Measurements from ENCODE around the gene MAEL. TPM values are rescaled to one million over a fixed set of nuclear protein-coding genes. Genes with fewer than 3 reads are reported as not detected.
A peak's percentile ranks its signal among the peaks of the same experiment; 100 is the strongest.

The MAEL gene
- total and polyA plus RNA-seq, 2 donors from 2014 or later = 0.54 to 2.2 TPM

- FAIRE-seq (peak; percentile 44), DNase-seq (no peak)
- Histone ChIP-seq H3K9ac (ENCODE audit: low read length in 3 of 3) (no peak overlapping the region), H3K4me3 (ENCODE audit: low read length in 3 of 3) (no peak overlapping the region), H3K36me3 (ENCODE audit: control insufficient read depth in 2 of 3, insufficient read depth in 3 of 3, low read length in 3 of 3) (no peaks in the 10 kb centered on the region), H3K27ac (ENCODE audit: low read depth in 2 of 2, low read length in 2 of 2) (peak overlapping the region; percentile 13 to 62), H3K27me3 (ENCODE audit: control insufficient read depth, insufficient read depth, low read length) (no peaks in the 10 kb centered on the region), H3K4me1 (ENCODE audit: control insufficient read depth in 2 of 3, insufficient read depth in 2 of 3, low read depth in 1 of 3, low read length in 3 of 3) (peaks cover 0 to 4% (median 0%) of the 10 kb centered on the region in 3 donors), H3K9me3 (ENCODE audit: control insufficient read depth in 2 of 3, insufficient read depth in 1 of 3, low read length in 3 of 3) (no peaks in the 10 kb centered on the region)
- no peak for TF ChIP-seq CTCF (IDR thresholded peaks at IDR 0.05; ENCODE audit: borderline replicate concordance, extremely low read depth, insufficient read depth)
- intact Hi-C loops (cut with DNase I) = no loop called here
Observed at GRCh38 chr1:167003711-167004110, 14.6 kb downstream of the MAEL start.

GRCh38 chr1:167011560-167012191 is 22.6 kb downstream of the MAEL start:
- Histone ChIP-seq H3K36me3 (ENCODE audit: control insufficient read depth in 2 of 3, insufficient read depth in 3 of 3, low read length in 3 of 3) (no peaks in the 10 kb centered on the region), H3K27me3 (ENCODE audit: control insufficient read depth, insufficient read depth, low read length) (no peaks in the 10 kb centered on the region), H3K27ac (ENCODE audit: low read depth in 2 of 2, low read length in 2 of 2) (no peak overlapping the region), H3K4me3 (ENCODE audit: low read length in 3 of 3) (no peak overlapping the region), H3K4me1 (ENCODE audit: control insufficient read depth in 2 of 3, insufficient read depth in 2 of 3, low read depth in 1 of 3, low read length in 3 of 3) (no peaks in the 10 kb centered on the region), H3K9ac (ENCODE audit: low read length in 3 of 3) (no peak overlapping the region), H3K9me3 (ENCODE audit: control insufficient read depth in 2 of 3, insufficient read depth in 1 of 3, low read length in 3 of 3) (no peaks in the 10 kb centered on the region)
- intact Hi-C loops (cut with DNase I) = no loop called here
- FAIRE-seq (no peak), DNase-seq (no peak)
- no peak for TF ChIP-seq CTCF (IDR thresholded peaks at IDR 0.05; ENCODE audit: borderline replicate concordance, extremely low read depth, insufficient read depth)

GRCh38 chr1:167012570-167012969 is 23.5 kb downstream of the MAEL start:
- no peak for FAIRE-seq
- Histone ChIP-seq H3K9me3 (ENCODE audit: control insufficient read depth in 2 of 3, insufficient read depth in 1 of 3, low read length in 3 of 3) (no peaks in the 10 kb centered on the region), H3K36me3 (ENCODE audit: control insufficient read depth in 2 of 3, insufficient read depth in 3 of 3, low read length in 3 of 3) (no peaks in the 10 kb centered on the region), H3K4me3 (ENCODE audit: low read length in 3 of 3) (no peak overlapping the region), H3K27me3 (ENCODE audit: control insufficient read depth, insufficient read depth, low read length) (no peaks in the 10 kb centered on the region), H3K4me1 (ENCODE audit: control insufficient read depth in 2 of 3, insufficient read depth in 2 of 3, low read depth in 1 of 3, low read length in 3 of 3) (no peaks in the 10 kb centered on the region), H3K27ac (ENCODE audit: low read depth in 2 of 2, low read length in 2 of 2) (no peak overlapping the region), H3K9ac (ENCODE audit: low read length in 3 of 3) (no peak overlapping the region)
- intact Hi-C loops (cut with DNase I) = no loop called here
- no peak for TF ChIP-seq CTCF (IDR thresholded peaks at IDR 0.05; ENCODE audit: borderline replicate concordance, extremely low read depth, insufficient read depth)
- DNase-seq = no peak
